ENCODE results near the gene KCNQ1.

KCNQ1 gene

DNA sequence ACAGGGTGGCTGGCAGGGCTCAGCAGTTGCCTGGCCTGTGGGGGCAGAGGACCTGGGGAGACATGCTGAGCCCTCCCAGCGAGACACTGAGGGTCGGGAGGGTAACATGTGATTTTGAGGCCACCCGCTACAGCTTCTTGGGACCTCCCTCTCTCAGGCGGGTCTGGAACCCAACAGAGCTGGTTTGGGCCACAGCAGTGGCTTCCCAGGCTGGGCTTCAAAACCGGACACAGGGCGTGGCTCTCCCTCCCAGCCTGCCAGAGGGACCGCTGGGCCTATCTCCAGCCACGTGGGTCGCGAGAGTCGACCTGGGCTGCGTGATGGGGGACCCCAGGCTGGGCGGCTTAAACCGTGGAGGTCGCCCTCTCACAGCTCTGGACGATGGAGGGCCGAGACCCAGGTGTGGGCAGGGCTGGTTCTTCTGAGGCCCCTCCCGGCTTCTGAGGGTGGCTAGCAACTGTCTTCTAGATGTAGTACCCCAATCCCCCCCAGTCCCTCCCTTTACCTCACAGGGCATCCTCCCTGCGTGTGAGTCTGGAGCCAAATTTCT, 91.7 kb downstream of the KCNQ1 start:
- Histone ChIP-seq H4K91ac (ENCODE audit: low read length) (peak overlapping the region; percentile 76), H3K4me2 (ENCODE audit: low read length, poor library complexity, severe bottlenecking) (no peak overlapping the region), H3K23ac (ENCODE audit: low read length in 2 of 2) (no peak overlapping the region), H2AFZ (ENCODE audit: low read depth, low read length) (no peak overlapping the region), H2BK12ac (ENCODE audit: low read length in 2 of 2) (peak overlapping the region in 1 of 2 experiments; percentile 33), H3K4me3 (ENCODE audit: insufficient read depth in 1 of 2, low read depth in 1 of 2, low read length in 2 of 2) (no peak overlapping the region), H3K27ac (ENCODE audit: low read length, poor library complexity, severe bottlenecking) (no peak overlapping the region), H2BK120ac (ENCODE audit: low read depth, low read length) (no peak overlapping the region), H2AK5ac (ENCODE audit: low read length, severe bottlenecking) (peak overlapping the region; percentile 35), H2BK15ac (ENCODE audit: low read depth, poor library complexity, severe bottlenecking) (no peak overlapping the region), H4K8ac (ENCODE audit: low read length) (no peak overlapping the region), H3K4ac (ENCODE audit: low read depth in 1 of 2, low read length in 2 of 2) (no peak overlapping the region), H3K27me3 (ENCODE audit: control insufficient read depth in 1 of 2, insufficient read depth in 1 of 2, low read length in 2 of 2) (peaks cover 6 to 47% of the 10 kb centered on the region in 2 experiments), H2BK5ac (ENCODE audit: low read depth, low read length, poor library complexity, severe bottlenecking) (no peak overlapping the region), H3K18ac (ENCODE audit: low read depth in 1 of 2, low read length in 2 of 2) (no peak overlapping the region), H3K9ac (ENCODE audit: low read length) (no peak overlapping the region), H3K36me3 (ENCODE audit: control insufficient read depth in 1 of 2, insufficient read depth in 2 of 2, low read depth in 1 of 2, low read length in 2 of 2) (peaks cover 0 to 3% of the 10 kb centered on the region in 2 experiments), H3K4me1 (ENCODE audit: control insufficient read depth, insufficient read depth, low read depth, low read length) (peaks cover 30% of the 10 kb centered on the region), H3K79me1 (replicated peaks; ENCODE audit: low read length, poor library complexity, severe bottlenecking) (no peaks in the 10 kb centered on the region), H3K9me3 (ENCODE audit: control insufficient read depth, low read length) (no peaks in the 10 kb centered on the region), H3K14ac (ENCODE audit: low read length in 2 of 2) (no peak overlapping the region)
- WGBS: 90% methylated on average over 19 of the region's 19 CpGs
- no peak for DNase-seq

DNA sequence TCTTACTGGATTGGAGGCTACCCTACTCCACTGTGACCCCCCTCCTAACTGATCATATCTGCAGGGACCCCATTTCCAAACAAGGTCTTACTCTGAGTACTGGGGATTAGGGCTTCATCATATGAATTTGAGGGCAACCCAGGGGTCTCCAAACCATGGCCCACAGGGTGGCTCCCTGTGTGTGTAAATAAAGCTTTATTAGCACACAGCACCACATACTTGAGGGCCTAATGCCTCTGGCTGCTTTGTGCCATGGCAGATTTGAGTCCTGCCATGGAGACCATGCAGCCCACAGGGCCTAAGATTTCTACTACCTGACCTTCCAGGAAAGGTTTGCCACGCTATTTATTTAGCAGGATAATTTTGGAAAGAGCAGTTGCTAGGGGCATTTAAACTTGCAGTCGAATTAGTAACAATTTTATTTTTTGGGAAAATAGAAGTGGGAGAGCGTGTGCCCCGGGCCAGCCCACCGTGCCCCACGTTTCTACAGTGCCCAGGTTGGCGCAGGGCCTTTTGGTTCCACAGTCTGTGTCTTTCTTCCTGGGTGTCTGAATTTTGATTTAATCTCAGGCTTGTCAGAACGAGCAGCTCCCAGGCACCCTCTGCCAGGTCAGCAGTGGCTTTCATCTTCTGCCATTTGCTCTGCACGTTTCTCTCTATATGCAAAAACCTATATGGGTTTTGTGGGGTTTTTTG, 92.3 kb downstream of the KCNQ1 start:
- Histone ChIP-seq H3K9me3 (ENCODE audit: control insufficient read depth, low read length) (no peaks in the 10 kb centered on the region), H3K36me3 (ENCODE audit: control insufficient read depth in 1 of 2, insufficient read depth in 2 of 2, low read depth in 1 of 2, low read length in 2 of 2) (peaks cover 0 to 3% of the 10 kb centered on the region in 2 experiments), H3K23ac (ENCODE audit: low read length in 2 of 2) (no peak overlapping the region), H2BK120ac (ENCODE audit: low read depth, low read length) (no peak overlapping the region), H3K4me2 (ENCODE audit: low read length, poor library complexity, severe bottlenecking) (no peak overlapping the region), H3K4me1 (ENCODE audit: control insufficient read depth, insufficient read depth, low read depth, low read length) (peaks cover 30% of the 10 kb centered on the region), H2AFZ (ENCODE audit: low read depth, low read length) (no peak overlapping the region), H3K18ac (ENCODE audit: low read depth in 1 of 2, low read length in 2 of 2) (no peak overlapping the region), H3K27me3 (ENCODE audit: control insufficient read depth in 1 of 2, insufficient read depth in 1 of 2, low read length in 2 of 2) (peaks cover 6 to 41% of the 10 kb centered on the region in 2 experiments), H3K14ac (ENCODE audit: low read length in 2 of 2) (no peak overlapping the region), H3K4me3 (ENCODE audit: insufficient read depth in 1 of 2, low read depth in 1 of 2, low read length in 2 of 2) (no peak overlapping the region), H3K27ac (ENCODE audit: low read length, poor library complexity, severe bottlenecking) (no peak overlapping the region), H3K9ac (ENCODE audit: low read length) (no peak overlapping the region), H2BK15ac (ENCODE audit: low read depth, poor library complexity, severe bottlenecking) (no peak overlapping the region), H3K4ac (ENCODE audit: low read depth in 1 of 2, low read length in 2 of 2) (no peak overlapping the region), H2BK12ac (ENCODE audit: low read length in 2 of 2) (no peak overlapping the region), H2BK5ac (ENCODE audit: low read depth, low read length, poor library complexity, severe bottlenecking) (no peak overlapping the region), H3K79me1 (replicated peaks; ENCODE audit: low read length, poor library complexity, severe bottlenecking) (no peaks in the 10 kb centered on the region), H4K8ac (ENCODE audit: low read length) (no peak overlapping the region), H2AK5ac (ENCODE audit: low read length, severe bottlenecking) (peak overlapping the region; percentile 34), H4K91ac (ENCODE audit: low read length) (no peak overlapping the region)
- WGBS: 97% methylated on average over 9 of the region's 9 CpGs
- no peak for DNase-seq

DNA sequence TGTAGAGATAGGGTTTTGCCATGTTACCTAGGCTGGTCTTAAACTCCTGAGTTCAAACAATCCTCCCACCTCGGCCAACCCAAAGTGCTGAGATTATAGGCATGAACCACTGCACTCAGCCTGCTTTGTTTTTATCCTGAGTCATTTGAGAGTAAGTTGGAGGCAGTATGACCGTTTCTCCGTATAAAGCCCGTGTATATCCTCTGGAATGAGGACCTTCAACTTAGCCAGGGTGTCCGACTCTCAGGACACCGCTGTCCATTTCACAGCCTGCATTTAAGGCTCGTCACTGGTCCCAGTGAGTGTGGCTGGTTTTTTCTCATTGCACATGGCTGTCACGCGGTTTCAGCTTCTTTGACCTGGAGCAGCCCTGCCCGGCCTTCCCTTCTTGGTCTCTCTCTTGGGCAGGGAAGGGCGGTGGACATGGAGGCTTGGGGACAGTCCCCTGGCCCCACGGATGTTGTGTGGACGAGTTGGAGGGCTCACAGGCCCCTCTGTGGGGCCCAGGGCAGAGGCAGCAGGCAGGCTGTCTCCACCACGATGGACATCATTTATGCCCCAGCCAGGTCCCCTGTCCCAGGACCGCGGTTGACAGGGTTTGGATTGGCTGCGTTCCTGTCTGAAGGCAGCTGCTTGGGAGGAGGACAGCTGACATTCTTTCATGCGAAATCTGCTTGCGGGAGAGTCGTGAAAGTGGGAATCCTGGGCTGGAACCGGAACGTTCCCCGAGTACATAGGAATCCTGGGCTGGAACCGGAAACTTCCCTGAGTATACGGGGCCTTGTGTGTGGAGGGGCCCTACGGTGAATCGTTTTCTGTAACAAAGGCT, 93.3 kb downstream of the KCNQ1 start:
- Histone ChIP-seq H4K8ac (ENCODE audit: low read length) (no peak overlapping the region), H3K4me2 (ENCODE audit: low read length, poor library complexity, severe bottlenecking) (no peak overlapping the region), H3K4me1 (ENCODE audit: control insufficient read depth, insufficient read depth, low read depth, low read length) (peaks cover 24% of the 10 kb centered on the region), H3K27me3 (ENCODE audit: control insufficient read depth in 1 of 2, insufficient read depth in 1 of 2, low read length in 2 of 2) (peaks cover 6 to 35% of the 10 kb centered on the region in 2 experiments), H2BK15ac (ENCODE audit: low read depth, poor library complexity, severe bottlenecking) (no peak overlapping the region), H2AFZ (ENCODE audit: low read depth, low read length) (no peak overlapping the region), H3K27ac (ENCODE audit: low read length, poor library complexity, severe bottlenecking) (no peak overlapping the region), H2BK120ac (ENCODE audit: low read depth, low read length) (no peak overlapping the region), H3K4ac (ENCODE audit: low read depth in 1 of 2, low read length in 2 of 2) (no peak overlapping the region), H4K91ac (ENCODE audit: low read length) (no peak overlapping the region), H2BK12ac (ENCODE audit: low read length in 2 of 2) (no peak overlapping the region), H3K18ac (ENCODE audit: low read depth in 1 of 2, low read length in 2 of 2) (no peak overlapping the region), H3K79me1 (replicated peaks; ENCODE audit: low read length, poor library complexity, severe bottlenecking) (no peaks in the 10 kb centered on the region), H2AK5ac (ENCODE audit: low read length, severe bottlenecking) (no peak overlapping the region), H3K14ac (ENCODE audit: low read length in 2 of 2) (no peak overlapping the region), H3K4me3 (ENCODE audit: insufficient read depth in 1 of 2, low read depth in 1 of 2, low read length in 2 of 2) (no peak overlapping the region), H3K23ac (ENCODE audit: low read length in 2 of 2) (no peak overlapping the region), H3K9ac (ENCODE audit: low read length) (no peak overlapping the region), H2BK5ac (ENCODE audit: low read depth, low read length, poor library complexity, severe bottlenecking) (no peak overlapping the region), H3K36me3 (ENCODE audit: control insufficient read depth in 1 of 2, insufficient read depth in 2 of 2, low read depth in 1 of 2, low read length in 2 of 2) (peaks cover 0 to 3% of the 10 kb centered on the region in 2 experiments), H3K9me3 (ENCODE audit: control insufficient read depth, low read length) (no peaks in the 10 kb centered on the region)
- WGBS: 86% methylated on average over 27 of the region's 27 CpGs
- DNase-seq: no peak

DNA sequence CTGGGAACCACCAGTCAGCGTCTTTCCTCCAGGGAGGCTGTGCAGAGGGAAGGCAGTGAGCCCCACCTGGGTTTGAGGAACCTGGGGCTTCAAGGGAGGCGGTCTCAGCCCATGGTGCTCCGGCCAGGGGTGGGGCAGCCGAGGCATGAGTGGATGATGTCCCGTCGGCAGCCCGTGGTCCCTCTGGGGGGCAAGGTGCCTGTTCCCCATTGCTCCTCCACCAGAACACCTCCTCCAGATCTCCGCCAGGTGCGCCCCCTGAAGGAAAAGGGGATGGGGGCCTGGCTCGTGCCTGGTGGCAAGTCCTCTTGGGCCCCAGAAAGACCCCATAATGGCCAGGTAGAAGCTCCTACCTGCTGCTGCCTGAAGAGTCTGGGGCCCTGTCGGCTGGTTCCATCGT, 94.1 kb downstream of the KCNQ1 start:
- H2BK15ac ChIP-seq (ENCODE audit: low read depth, poor library complexity, severe bottlenecking): no peak overlapping the region
- H2AFZ ChIP-seq (ENCODE audit: low read depth, low read length): no peak overlapping the region
- H3K79me1 ChIP-seq (replicated peaks; ENCODE audit: low read length, poor library complexity, severe bottlenecking): no peaks in the 10 kb centered on the region
- no peak overlapping the region for H3K4me2 ChIP-seq (ENCODE audit: low read length, poor library complexity, severe bottlenecking)
- H4K8ac ChIP-seq (ENCODE audit: low read length): no peak overlapping the region
- no peak overlapping the region for H2AK5ac ChIP-seq (ENCODE audit: low read length, severe bottlenecking)
- H4K91ac ChIP-seq (ENCODE audit: low read length): no peak overlapping the region
- no peak overlapping the region for H3K4me3 ChIP-seq (ENCODE audit: insufficient read depth in 1 of 2, low read depth in 1 of 2, low read length in 2 of 2)
- no peak overlapping the region for H3K4ac ChIP-seq (ENCODE audit: low read depth in 1 of 2, low read length in 2 of 2)
- peaks cover 0 to 3% of the 10 kb centered on the region in 2 experiments for H3K36me3 ChIP-seq (ENCODE audit: control insufficient read depth in 1 of 2, insufficient read depth in 2 of 2, low read depth in 1 of 2, low read length in 2 of 2)
- no peak overlapping the region for H2BK5ac ChIP-seq (ENCODE audit: low read depth, low read length, poor library complexity, severe bottlenecking)
- DNase-seq: no peak
- peaks cover 17% of the 10 kb centered on the region for H3K4me1 ChIP-seq (ENCODE audit: control insufficient read depth, insufficient read depth, low read depth, low read length)
- H3K14ac ChIP-seq (ENCODE audit: low read length in 2 of 2): no peak overlapping the region
- H3K27me3 ChIP-seq (ENCODE audit: control insufficient read depth in 1 of 2, insufficient read depth in 1 of 2, low read length in 2 of 2): peaks cover 6 to 35% of the 10 kb centered on the region in 2 experiments
- H3K27ac ChIP-seq (ENCODE audit: low read length, poor library complexity, severe bottlenecking): no peak overlapping the region
- H2BK120ac ChIP-seq (ENCODE audit: low read depth, low read length): no peak overlapping the region
- H3K23ac ChIP-seq (ENCODE audit: low read length in 2 of 2): no peak overlapping the region
- 88% methylated on average over 12 of the region's 12 CpGs for WGBS
- H3K9me3 ChIP-seq (ENCODE audit: control insufficient read depth, low read length): no peaks in the 10 kb centered on the region
- H3K9ac ChIP-seq (ENCODE audit: low read length): no peak overlapping the region
- no peak overlapping the region for H2BK12ac ChIP-seq (ENCODE audit: low read length in 2 of 2)
- no peak overlapping the region for H3K18ac ChIP-seq (ENCODE audit: low read depth in 1 of 2, low read length in 2 of 2)

Data from mesenchymal stem cell (in vitro differentiated cells and primary cell).